ENCODE data around the gene PLEKHG4B.

PLEKHG4B gene

DNA sequence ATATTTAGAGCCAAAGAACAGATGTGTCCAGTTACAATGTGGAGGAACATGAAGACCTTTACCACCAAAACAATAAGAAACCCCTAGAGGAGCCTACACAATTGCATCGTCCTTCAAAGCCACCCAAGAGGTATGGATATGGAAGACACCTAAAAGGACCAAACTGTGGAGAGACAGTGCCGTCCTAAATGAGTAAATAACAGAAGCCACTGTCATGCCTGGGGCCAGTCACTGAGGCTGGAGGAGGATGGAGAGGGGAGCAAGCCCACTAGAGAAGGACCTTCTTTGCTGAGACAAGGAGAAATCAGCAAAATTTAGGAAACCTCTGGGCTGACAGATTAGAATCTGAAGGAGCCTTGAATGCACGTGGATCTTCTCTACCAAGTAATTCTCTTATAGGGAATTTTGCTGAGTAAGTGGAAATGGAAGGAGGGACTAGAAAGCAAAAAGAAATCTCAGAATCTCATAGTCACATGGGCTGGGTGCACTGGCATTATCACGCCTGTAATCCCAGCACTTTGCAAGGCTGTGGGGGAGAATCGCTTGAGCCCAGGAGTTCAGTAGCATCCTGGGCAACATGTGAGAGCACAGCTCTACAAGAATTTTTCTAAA is 27.6 kb downstream of the PLEKHG4B start:
- no peak for DNase-seq (ENCODE audit: low read depth)
- TF ChIP-seq, protein P1, sequence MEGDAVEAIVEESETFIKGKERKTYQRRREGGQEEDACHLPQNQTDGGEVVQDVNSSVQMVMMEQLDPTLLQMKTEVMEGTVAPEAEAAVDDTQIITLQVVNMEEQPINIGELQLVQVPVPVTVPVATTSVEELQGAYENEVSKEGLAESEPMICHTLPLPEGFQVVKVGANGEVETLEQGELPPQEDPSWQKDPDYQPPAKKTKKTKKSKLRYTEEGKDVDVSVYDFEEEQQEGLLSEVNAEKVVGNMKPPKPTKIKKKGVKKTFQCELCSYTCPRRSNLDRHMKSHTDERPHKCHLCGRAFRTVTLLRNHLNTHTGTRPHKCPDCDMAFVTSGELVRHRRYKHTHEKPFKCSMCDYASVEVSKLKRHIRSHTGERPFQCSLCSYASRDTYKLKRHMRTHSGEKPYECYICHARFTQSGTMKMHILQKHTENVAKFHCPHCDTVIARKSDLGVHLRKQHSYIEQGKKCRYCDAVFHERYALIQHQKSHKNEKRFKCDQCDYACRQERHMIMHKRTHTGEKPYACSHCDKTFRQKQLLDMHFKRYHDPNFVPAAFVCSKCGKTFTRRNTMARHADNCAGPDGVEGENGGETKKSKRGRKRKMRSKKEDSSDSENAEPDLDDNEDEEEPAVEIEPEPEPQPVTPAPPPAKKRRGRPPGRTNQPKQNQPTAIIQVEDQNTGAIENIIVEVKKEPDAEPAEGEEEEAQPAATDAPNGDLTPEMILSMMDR (IDR thresholded peaks at IDR 0.05; ENCODE audit: low read depth, low read length, missing control alignments), result no peak
- H3K4me3 ChIP-seq (ENCODE audit: low read depth, low read length), result no peak overlapping the region

DNA sequence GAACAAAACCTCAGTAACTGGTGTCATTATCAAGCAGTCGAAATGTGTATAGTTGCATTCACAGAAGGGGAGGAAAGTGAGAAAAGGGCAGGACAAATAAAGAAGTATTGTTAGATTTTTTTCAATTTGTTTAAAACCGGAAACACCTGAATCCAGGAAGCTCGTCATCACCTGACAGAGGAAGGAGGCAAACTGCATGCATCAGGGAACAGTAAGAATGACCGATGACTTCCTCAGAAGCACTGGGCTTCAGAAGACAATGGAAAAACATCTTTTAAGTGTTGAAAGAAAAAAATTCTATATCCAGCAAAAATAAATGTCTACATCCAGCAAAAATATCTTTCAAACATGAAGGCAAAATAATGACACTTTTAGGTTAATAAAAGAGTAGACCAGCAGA is 29.5 kb downstream of the PLEKHG4B start:
- DNase-seq (ENCODE audit: low read depth), result no peak

DNA sequence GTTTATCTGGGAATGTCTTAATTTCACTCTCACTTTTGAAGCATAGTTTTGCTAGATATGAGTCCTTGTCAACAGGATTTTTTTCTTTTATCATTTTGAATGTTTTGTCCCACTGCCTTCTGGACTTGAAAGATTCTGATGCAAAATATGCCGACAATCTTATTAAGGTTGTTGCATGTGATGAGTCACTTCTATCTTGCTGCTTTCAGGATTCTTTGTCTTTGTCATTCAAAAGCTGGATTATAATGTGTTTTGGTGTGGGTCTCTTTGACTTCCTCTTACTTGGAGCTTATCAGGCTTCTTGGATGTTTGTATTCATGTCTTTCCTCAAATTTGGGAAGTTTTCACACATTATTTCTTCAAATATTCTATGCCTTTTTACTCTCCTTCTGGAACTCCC is 33.8 kb downstream of the PLEKHG4B start:
- TF ChIP-seq, protein P1 (IDR thresholded peaks at IDR 0.05; ENCODE audit: low read depth, low read length, missing control alignments), result no peak
- no peak overlapping the region for H3K4me3 ChIP-seq (ENCODE audit: low read depth, low read length)
- DNase-seq (ENCODE audit: low read depth), result no peak

More for the DNA sequence above, 29.5 kb downstream of the PLEKHG4B start:
- TF ChIP-seq, protein P1 (IDR thresholded peaks at IDR 0.05; ENCODE audit: low read depth, low read length, missing control alignments), result no peak
- no peak overlapping the region for H3K4me3 ChIP-seq (ENCODE audit: low read depth, low read length)

- TF ChIP-seq, protein P1 (IDR thresholded peaks at IDR 0.05; ENCODE audit: low read depth, low read length, missing control alignments), result no peak
- no peak for DNase-seq (ENCODE audit: low read depth)
- no peak overlapping the region for H3K4me3 ChIP-seq (ENCODE audit: low read depth, low read length)
Measured at GRCh38 chr5:126806-127205, 34.8 kb downstream of the PLEKHG4B start.

- TF ChIP-seq, protein P1 (IDR thresholded peaks at IDR 0.05; ENCODE audit: low read depth, low read length, missing control alignments), result no peak
- no peak for DNase-seq (ENCODE audit: low read depth)
- H3K4me3 ChIP-seq (ENCODE audit: low read depth, low read length), result no peak overlapping the region
Measured at GRCh38 chr5:127886-128285, 35.9 kb downstream of the PLEKHG4B start.

DNA sequence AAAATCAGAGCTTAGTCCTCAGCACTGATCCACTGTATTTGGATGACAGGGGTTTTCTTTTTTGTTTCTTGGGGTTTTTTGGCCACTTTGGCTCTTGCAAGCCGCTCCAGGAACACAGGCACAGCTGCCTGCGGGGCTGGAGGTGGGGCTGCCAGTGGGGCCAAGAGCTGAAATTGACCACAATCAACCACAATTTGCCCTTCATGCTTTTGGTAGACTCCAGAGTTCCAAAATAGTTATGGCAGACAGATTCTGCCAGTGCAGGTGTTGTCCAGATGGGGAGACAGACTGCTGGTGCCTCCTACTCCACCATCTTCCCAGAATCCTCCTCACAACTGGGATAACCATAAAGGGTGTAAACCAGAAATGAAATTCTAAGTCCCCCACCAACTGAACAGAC is 36.5 kb downstream of the PLEKHG4B start:
- DNase-seq (ENCODE audit: low read depth), result no peak
- TF ChIP-seq, protein P1 (IDR thresholded peaks at IDR 0.05; ENCODE audit: low read depth, low read length, missing control alignments), result no peak
- no peak overlapping the region for H3K4me3 ChIP-seq (ENCODE audit: low read depth, low read length)

DNA sequence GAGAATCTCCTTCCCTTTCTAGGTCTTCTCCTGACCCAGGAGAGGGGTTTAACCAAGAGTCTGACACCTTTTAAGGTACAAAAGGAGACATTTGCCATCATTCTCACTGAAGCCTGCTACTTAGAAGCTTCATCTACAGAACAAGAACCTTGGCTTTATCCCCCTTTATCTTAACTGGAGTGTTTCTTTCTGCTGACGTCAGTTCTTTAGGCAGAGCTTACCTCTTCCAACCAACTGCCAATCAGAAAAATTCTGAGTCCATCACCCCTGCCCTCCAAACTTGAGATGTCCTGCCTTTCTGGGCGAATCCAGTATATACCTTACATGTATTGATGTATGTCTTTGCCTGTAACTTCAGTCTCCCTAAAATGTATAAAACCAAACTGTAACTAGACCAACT is 37.2 kb downstream of the PLEKHG4B start:
- TF ChIP-seq, protein P1 (IDR thresholded peaks at IDR 0.05; ENCODE audit: low read depth, low read length, missing control alignments), result no peak
- H3K4me3 ChIP-seq (ENCODE audit: low read depth, low read length), result no peak overlapping the region
- no peak for DNase-seq (ENCODE audit: low read depth)
